ENCODE results near the gene EIF4EBP2.

The EIF4EBP2 gene

DNA sequence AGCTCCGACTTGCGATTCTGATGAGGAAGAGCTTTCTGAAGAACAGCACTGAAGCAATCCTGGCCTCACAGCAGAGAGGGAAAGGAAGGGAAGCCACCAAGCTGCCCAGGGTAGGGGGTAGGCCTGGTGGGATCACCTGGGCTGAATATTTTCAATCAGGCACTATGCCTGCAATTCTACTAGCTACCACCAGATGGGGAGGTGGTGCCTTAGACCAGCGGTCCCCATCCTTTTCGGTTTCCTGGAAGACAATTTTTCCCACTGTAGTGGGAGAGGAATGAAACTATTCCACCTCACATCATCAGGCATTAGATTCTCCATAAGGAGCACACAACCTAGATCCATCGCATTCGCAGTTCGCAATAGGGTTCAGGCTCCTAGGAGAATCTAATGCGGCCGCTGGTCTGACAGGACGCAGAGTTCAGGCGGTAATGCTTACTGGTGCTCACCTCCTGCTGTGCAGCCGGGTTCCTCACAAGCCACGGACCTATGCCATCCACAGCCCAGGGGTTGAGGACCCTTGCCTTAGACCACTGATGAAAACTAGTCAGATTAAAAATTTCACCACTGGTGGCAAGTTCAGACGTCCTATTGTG is 24.3 kb upstream of the EIF4EBP2 start:
- no peak for DNase-seq

DNA sequence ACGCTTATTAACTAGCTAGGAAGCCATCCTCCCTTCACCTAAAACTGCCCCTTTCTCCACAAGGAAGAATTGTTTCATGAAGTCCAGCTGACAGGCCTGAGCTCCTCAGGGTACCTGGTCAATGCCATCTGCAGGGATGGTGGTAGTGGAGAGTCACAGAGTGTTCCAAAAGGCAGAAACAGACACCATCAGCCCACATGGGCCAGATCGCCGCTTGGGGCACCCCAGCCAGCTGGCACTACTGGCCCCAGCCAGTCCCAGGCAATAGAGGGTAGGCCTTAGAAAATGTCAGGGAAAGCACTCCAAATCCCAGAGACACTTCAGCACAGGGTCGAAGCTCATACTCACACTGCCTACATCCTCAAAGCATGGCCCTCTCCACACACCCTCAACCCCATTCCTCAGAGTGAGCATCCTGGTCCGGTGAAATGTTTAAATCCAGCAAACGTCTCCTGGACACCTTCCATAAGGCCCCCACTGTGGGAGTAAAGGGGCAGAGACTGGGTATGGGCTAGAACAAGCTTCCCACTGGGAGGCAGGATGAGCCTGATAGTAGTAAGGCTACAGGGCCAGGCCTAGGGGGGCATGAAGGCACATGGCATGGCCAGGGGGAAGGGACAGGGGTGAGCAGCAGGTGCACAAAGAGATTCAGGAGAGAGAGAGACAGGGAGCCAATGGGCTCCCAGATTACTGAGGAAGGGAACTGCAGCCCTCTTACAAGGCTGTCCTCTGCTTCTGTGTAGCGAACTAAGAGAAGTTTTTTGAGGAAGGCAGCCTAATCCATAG is 23.4 kb upstream of the EIF4EBP2 start:
- no peak for DNase-seq

DNA sequence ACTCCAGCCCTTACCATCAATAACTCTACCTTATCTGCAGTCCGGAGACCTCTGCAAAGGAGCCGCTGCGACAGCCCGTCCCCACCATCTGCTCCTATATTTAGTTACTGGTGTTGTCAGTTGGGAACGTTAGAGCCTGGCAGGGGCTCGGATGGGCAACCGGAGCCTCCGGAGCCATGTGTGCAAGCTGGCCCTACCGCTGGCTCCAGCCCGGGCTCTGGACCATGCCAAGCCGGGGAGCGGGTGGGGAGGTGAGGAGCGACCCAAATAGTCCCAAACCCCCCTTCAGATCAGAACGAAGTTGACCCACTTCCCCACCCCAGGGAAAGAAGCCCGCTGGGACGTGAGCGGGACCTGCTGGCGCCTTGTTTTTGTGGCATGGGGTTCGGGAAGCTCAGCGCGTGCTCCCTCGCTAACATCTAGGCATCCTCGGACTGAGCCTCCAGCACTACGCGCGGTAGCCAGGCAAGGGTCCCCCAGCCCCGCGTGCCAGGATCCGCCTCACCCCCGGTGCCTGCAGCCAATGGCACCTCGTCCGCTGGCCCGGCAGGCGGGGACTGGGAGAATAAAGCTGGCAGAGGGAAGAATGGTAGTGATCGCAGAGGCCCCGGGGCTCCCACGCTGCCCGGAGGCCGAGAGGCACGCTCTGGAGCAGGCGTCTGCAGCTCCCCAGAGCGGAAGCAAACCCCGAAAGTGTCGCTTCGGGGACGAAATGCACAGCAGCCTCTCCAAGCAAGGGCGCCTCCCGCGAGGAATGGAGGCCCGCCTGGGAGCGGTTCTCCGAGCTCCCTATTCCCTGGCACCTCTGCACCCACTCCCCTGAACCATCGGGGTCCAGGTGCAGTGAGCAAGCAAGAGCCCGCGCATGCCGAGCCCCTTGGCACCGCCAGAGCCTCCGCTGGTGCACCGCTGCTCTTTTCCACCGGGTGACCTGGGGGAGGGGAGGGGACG is 22.2 kb upstream of the EIF4EBP2 start:
- peak; percentile 73 for DNase-seq

DNA sequence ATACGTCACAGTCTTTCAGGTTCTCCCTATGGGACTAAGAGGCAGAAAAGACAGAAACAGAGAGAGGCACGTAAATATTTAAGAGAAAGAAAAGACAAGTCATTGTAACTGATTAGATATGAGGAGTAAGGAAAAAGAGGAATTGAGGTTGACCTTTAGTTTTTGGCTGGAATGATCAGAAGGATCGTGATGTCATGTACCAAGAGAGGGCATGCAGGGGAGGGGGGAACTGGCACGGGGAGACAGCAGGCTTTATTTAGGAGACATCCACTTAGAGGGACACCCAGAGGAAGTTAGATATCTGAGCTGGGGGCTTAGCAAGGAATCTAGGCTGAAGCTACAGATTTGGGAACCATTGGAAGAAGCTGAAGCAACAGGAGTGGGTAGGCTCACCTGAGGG is 12.3 kb upstream of the EIF4EBP2 start:
- DNase-seq = no peak

DNA sequence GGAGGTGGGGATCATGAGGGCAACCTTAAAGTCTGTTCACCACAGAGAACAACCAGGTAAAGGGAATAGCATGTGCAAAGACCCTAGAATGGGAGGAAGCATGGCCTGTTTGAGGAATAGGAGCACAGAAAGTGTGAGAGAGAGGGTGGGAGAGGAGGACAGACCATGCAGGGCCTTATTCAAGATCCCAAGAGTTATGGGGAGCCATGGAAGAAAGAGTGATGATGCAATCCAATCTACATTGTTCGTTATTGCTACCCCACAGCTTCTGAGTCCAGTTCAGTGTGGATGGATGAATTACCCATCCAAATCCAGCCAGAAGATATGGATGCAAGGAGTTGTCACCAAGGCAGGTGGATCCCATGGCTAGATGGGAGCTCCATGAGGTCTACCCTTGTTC is 7.8 kb upstream of the EIF4EBP2 start:
- DNase-seq = no peak

DNA sequence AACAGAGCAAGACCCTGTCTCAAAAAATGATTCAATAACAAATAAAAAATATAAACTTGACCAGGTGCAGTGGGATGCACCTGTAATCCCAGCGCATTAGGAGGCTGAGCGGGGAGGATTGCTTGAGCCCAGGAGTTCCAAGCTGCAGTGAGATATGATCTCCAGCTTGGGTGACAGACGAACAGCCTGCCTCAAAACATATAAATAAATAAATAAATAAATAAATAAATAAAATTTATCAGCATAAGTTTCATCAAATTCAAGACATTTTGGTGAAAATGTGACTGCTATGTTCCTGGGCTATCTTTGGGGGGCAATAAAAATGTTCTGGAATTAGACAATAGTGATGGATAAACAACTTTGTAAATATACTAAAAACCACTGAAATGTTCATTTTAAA is 4.8 kb upstream of the EIF4EBP2 start:
- no peak for DNase-seq

DNA sequence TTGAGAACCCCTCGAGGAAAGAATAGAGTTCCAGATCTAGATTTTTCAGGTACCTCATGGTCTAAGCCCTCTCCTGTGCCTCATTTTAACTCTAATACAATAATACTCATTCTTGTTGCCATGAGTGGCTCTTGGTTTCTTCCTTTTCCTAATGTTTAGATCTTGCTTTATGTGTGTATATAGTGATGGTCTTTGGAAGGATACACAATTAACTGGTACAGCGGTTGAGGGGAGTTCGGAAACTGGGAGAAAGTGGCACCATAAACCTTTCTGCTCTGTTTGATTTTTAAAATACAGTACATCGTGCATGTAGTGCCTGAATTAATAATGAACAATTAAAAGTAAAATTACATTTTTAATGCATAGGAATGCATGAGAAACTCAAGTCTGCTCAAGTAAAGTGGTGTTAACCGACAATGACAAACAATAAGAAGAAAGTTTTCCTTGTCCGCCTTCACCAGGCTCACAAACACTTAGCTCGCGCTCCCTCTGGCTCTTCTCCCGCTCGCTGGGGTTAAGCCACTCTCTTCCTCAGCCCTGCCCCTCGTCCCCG is 386 bp upstream of the EIF4EBP2 start:
- DNase-seq = no peak

DNA sequence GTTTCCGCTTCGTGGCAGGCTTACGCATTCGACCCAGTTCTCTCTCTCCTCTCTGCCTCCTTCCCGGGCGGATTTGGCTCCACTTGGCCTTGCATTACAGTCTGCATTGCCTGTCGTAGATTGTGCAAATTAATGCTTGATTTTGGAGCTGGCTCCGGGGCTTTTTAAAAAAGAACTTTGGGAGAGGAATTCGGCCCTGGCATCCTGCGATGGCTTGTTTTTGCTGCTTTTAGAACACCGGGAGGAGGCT is 767 bp downstream of the EIF4EBP2 start:
- no peak for DNase-seq

DNA sequence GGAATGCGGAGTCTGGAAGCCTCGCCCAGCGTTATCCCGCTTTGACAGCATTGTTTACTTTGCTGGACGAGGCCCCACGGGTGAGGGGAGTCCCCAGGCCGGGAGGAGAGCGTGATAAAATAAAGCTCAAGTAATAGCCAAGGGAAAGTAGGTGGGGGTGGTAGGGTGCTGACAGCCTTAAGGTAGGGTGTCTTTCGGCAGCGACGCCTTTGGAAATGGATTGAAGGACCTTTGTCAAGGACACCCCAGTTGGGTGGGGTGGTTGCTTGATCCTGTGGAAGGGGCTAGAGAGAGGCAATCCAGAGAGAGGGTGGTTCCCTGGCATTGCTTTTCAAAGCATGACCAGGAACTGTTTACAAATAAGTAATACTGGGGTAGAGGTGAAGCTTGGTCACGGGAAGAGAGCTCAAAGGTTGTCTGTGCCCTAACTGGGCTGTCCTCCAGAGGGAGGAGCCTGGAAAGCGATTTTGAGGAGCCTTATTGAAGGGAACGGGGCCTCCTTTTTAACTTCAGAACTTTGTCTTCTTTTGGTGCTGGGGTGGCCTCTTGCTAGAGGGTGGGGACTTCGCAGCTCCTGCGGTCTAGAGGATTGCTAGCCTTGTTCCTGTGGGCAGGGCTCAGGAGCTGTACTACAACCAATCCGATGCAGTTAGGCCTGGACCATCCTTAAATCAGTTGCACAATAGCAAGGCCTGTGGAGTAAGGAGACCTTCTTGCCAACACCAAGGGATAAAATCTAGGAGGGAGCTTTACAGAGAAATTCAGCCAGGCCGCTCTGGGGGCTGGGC is 1.3 kb downstream of the EIF4EBP2 start:
- DNase-seq = no peak

DNA sequence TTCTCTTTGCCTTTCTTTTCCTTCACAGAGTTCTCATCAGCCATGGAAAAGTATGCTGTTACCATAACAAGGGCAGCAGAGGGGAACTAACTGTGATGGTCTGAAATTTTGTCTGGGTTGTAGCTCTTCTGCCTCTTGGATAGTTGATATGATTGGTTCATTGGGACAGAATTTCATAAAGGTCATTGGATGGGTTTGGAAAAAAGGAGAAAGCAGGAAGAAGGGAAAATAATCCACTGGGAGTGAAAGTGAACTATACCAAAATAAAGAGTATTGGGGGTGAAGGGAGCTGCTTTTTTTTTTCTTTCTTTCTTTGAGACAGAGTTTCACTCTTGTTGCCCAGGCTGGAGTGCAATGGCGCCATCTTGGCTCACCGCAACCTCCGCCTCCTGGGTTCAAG is 5.8 kb downstream of the EIF4EBP2 start:
- no peak for DNase-seq

DNA sequence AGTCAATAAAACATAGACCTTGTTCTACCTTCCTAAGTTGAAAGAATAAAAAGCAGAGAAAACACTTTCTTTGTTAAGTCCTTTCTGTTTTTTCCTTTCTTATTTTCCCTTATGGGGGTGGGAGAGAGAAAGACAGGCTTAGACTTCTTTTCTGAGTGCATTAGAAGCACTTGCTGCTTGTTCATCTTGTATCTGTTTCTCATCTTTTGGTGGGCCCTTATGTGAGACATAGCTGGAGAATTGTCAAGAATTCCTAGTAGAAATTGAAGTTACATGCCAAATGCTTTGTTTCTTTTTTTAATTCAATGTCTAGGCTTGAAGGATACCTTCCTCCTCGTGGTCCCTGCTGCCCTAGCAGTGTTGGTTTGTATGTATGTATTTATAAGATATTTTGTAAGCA is 6.7 kb downstream of the EIF4EBP2 start:
- no peak for DNase-seq

DNA sequence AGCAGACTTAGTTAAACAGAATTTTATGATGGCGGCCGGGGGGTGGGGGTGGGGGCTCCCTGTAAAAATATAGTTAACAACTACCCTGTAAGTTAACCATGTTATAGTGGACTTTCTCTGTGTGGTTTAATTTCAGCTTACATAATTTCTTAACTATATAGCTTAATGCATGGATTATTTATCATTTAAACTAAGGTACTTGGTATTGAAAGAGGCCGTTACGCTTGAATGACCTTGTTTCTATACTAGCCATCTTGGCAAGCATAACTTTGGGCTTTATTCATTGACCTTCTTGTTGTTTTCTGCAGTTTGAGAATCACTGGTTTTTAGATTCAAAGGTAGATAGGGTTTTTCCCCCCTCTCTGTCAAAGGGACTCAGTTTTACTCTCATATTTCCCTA is 8.4 kb downstream of the EIF4EBP2 start:
- DNase-seq = no peak

DNA sequence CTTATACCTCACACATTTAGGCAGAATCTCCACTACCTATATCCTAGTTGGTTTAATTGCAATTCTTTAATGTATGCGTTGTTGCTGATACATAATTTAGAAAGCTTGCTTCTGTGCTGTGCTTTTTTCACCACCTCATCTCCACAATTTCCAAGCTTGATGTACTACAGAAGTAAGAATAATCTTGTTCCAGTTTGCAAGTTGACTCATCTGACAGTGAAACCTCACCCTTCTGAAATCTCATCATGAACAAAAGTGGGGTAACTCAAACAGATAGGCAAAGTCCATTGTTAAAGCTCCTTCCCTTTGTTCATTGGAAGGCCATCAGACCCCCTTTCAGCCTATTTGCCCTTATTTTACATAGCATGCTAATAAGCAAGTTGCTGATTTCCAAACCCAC is 13.6 kb downstream of the EIF4EBP2 start:
- no peak for DNase-seq

DNA sequence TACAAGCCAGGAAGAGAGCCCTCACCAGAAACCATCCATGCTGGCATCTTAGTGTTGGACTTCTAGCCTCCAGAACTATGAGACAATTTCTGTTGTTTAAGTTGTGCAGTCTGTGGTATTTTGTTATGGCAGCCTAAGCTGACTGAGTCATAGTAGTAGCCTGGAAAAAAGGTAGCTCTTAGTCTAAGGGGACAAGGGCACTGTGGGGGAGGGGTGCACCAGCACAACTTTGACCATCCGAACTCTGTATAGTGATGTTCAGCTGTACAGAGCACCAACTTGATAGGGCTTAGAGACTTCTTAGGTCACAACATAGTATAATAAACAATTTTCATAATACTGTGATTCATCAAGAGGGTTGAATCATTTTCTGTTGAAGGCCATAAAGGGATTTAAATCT is 14.3 kb downstream of the EIF4EBP2 start:
- DNase-seq = no peak

DNA sequence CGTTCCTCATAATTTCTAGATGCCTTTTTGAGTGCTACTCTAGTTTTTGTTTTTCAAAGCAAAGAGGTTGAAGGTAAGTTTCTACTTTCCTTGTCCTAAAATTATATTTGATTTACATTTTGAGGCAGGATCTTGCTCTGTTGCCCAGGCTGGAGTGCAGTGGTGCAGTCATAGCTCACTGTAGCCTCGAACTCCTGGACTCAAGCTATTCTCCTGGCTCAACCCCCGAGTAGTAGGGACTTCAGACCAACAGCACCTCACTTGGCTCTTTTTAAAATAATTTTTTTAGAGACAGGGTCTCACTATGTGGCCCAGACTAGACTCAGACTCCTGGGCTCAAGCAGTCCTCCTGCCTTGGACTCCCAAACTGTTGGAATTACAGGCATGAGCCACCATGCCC is 14.8 kb downstream of the EIF4EBP2 start:
- no peak for DNase-seq

DNA sequence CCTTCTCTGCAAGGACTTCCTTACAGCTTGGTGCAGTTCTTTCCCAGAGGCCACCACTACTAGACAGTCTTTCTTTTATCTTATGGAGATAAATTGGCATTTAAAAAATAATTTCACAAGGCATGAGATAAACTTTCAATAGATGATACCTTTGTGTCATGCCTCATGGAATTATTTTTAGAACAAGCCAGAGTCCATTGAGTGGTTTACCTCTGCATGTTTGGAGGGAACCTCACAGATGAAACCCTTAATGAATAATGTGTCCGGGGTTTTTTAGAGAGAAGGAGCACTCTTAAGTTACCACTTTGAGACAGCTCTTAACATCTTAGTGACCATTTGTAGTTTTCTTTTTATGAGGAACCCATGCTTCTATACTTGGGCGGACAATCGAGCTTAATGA is 20.4 kb downstream of the EIF4EBP2 start:
- DNase-seq = no peak

DNA sequence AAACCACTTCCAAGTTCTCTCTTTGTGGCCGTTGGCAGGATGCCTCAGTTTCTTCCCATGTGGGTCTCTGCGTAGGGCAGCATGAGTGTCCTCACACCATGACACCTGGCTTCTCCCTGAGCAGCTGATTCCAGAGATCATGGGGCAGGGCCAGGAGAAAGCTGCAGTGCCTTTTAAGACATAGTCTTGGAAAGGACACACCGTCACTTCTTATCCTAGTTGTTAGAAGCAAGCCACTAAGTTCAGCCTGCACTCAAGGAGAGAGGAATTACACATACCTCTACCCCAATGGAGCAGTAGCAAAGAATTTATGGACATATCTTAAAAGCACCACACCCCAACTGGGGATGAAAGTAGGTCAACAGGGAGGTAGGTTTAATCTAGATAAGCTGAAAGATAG is 21.2 kb downstream of the EIF4EBP2 start:
- no peak for DNase-seq

DNA sequence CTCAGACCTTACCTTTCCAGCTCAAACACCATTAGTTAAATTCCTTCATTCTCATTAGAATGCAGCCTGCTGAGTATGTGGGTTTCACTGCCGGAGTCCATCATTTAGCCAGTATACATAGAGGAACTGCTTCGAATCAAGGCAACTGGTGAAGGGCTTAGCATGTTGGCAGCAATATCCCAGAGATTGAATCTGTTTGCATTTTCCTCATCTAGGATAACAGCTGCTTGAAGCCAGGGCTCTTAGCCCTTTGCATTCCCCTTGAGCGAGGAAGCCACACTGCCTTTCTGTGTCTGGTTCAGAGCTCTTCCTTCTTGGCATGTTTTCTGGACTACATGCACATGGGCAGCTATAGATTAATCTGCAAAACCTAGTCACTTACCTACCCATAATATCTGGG is 22.9 kb downstream of the EIF4EBP2 start:
- DNase-seq = no peak

DNA sequence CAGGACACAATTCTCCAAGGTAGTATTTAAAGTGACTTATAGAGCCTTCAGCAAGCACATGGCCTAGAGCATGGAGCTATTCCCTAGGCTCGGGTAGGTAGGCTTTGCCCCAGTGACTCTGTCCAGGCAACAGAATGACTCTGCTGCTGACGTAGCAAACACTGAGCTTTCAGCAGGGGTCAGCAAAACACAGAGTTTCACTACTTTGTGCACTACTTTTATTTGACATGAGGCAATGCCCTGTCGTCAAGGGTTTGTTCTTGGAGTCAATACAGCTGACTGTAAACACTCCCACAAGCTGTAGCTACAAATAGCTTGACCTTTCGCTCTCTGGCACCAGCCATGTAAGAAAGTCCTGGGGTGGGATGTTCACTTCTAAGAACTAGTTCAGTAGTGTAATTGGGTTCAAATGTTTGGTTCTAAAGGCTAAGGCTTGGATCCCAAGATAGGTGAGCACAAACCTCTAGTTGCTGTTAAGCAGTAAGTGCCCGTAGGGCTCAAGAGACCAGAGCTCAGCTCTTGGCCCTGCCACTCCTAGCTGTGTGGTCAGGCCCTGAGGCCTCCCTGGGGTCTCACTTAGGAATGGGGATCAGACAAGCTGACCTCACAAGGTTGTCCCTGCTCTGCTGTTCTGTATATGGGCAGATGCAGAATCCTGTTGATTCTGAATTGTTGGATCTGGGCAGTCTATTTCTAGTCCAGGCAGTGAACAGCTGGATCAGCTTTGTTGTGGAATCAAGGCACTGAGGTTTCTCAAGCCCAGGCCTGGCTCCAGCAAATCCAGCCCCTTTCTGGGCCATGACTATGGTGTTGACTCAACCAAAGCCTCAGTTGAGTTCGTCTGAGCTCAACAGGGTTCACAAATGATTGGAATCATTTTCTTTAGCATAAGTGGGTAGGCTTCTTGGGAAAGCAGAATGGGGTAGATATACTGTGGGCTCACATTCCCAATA is 26.8 kb downstream of the EIF4EBP2 start:
- no peak for DNase-seq

DNA sequence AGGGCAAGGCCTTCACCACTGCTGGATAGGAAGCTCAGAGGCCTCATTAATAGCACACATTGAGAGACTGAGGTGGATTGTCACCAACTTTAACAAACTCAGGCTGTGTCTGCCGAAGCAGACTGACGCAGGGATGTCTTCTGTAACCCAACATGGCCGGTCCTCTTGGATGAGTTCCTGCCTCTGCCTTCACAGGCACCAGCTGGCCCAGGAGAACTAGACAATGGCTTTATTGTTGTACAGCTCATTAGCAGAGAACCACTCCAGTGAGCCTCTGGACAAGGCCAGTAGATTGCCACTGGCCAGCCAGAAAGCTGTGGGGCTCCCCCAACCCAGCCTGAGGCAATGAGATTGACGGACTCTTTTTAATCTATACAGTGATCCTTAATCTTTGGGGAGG is 28.2 kb downstream of the EIF4EBP2 start:
- no peak for DNase-seq

DNA sequence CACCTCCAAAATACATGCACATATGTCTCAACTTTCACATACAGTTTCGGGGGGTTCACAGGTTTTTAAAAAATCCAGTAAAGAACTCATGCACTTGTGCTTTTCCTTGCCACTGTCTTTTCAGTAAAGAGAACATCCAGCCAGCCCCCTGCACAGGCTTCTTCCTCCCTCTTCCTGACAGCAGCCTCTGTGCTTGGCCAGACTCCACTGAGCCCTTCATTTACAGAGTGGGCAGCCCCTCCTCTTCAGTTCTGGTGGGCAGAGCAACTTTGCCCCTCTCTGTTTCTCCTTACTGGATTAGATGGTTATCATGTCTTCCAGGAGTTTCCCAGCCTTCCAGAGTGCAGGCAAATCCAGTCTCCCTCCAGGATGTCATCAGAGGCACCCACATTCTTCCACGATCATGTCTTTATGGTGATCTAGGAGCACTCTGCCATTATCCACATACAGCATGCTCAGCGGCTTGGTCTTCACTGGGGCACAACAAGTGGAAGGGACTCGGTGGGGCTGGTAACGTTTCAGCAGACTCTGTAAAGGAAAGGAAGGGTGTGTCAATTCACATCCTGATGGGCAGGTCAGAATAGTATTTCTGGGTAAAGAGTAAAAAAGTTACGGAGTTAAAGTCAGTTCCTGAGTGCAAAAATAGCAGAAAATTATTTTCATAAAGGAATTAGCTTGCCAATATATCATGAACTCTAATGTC is 28.8 kb downstream of the EIF4EBP2 start:
- no peak for DNase-seq
